Measurements from ENCODE around the gene MS4A2.

The MS4A2 gene

DNA sequence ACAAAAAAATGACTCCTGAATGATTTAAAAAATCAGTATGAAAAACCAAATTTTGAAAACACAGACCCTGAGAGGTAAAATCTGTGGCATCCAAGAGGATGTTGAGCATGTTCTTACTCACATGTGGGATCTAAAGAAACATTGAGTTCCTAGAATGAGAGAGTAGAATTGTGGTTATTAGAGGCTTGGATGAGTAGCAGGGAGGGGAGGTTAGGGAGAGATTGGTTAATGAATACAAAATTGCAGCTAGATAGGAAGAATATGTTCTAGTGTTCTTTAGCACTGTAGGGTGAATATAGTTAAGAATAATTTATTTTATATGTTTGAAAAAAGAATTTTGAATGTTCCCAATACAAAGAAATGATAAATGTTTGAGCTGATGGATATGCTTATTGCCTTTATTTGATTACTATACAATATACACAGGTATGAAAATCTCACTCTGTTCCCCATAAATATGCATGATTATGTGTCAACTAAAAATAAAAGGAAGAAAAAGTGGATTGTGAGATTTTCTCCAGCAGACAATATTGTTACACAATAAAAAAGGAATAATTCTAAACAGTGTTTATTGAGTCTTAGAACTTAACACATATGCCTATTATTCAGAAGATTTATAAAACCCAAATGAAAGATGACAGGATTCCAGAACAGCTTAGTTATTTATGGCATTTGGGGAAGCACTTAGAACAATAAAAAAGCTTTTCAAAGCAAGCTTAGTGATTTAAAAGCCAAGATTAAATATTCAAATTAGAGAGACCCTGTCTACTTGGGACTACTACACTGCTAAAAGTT, 28.7 kb downstream of the MS4A2 start:
- Histone ChIP-seq H3K4me1 (ENCODE audit: low read length) (no peaks in the 10 kb centered on the region), H3K27me3 (replicated peaks; ENCODE audit: insufficient read depth, low read length) (no peaks in the 10 kb centered on the region), H3K4me3 (ENCODE audit: low read length) (no peak overlapping the region), H3F3A (ENCODE audit: insufficient read depth, low read length) (no peaks in the 10 kb centered on the region), H4K20me1 (ENCODE audit: insufficient read depth, low read length) (no peaks in the 10 kb centered on the region), H3K9me2 (replicated peaks; ENCODE audit: insufficient read depth, low read length) (no peaks in the 10 kb centered on the region), H3K4me2 (ENCODE audit: low read depth, low read length) (no peak overlapping the region), H3K9me3 (replicated peaks; ENCODE audit: insufficient read depth, low read length) (no peaks in the 10 kb centered on the region), H3K36me3 (replicated peaks; ENCODE audit: insufficient read depth, low read length) (no peaks in the 10 kb centered on the region), H2AFZ (ENCODE audit: low read length) (no peak overlapping the region), H3K27ac (ENCODE audit: low read length) (no peak overlapping the region), H3K9ac (ENCODE audit: low read length) (no peak overlapping the region), H3K79me2 (ENCODE audit: low read length) (no peaks in the 10 kb centered on the region)
- TF ChIP-seq, protein P1, sequence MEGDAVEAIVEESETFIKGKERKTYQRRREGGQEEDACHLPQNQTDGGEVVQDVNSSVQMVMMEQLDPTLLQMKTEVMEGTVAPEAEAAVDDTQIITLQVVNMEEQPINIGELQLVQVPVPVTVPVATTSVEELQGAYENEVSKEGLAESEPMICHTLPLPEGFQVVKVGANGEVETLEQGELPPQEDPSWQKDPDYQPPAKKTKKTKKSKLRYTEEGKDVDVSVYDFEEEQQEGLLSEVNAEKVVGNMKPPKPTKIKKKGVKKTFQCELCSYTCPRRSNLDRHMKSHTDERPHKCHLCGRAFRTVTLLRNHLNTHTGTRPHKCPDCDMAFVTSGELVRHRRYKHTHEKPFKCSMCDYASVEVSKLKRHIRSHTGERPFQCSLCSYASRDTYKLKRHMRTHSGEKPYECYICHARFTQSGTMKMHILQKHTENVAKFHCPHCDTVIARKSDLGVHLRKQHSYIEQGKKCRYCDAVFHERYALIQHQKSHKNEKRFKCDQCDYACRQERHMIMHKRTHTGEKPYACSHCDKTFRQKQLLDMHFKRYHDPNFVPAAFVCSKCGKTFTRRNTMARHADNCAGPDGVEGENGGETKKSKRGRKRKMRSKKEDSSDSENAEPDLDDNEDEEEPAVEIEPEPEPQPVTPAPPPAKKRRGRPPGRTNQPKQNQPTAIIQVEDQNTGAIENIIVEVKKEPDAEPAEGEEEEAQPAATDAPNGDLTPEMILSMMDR (IDR thresholded peaks at IDR 0.05; ENCODE audit: low read length) = no peak
- no peak for TF ChIP-seq EZH2phosphoT487 (IDR thresholded peaks at IDR 0.05; ENCODE audit: low read length)
- TF ChIP-seq EZH2 (optimal IDR thresholded peaks at IDR 0.05; ENCODE audit: low read depth, low read length) = no peak
- no peak for DNase-seq

DNA sequence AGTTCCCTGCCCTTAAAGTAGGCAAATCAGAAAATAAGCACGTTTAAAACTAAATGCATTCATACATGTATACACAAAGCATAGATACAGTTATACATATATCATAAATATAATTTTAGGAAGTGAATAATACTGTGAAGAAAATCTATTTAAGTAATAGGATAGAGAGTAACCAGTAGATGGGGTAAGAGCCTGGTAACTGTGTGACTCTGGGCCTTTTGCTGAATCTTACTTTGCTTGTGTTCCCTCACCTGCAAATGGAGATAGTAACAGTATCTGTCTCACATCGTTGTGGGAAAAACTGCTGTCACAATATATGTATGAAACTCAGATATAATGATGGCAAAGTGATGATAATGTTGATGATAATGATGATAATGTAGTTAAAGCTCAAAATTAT, 29.9 kb downstream of the MS4A2 start:
- no peaks in the 10 kb centered on the region for H4K20me1 ChIP-seq (ENCODE audit: insufficient read depth, low read length)
- H3F3A ChIP-seq (ENCODE audit: insufficient read depth, low read length) = no peaks in the 10 kb centered on the region
- no peak overlapping the region for H3K27ac ChIP-seq (ENCODE audit: low read length)
- H3K79me2 ChIP-seq (ENCODE audit: low read length) = no peaks in the 10 kb centered on the region
- H3K27me3 ChIP-seq (replicated peaks; ENCODE audit: insufficient read depth, low read length) = no peaks in the 10 kb centered on the region
- H3K9ac ChIP-seq (ENCODE audit: low read length) = no peak overlapping the region
- H3K4me2 ChIP-seq (ENCODE audit: low read depth, low read length) = no peak overlapping the region
- H3K4me1 ChIP-seq (ENCODE audit: low read length) = no peaks in the 10 kb centered on the region
- no peaks in the 10 kb centered on the region for H3K9me2 ChIP-seq (replicated peaks; ENCODE audit: insufficient read depth, low read length)
- no peak for DNase-seq
- H3K4me3 ChIP-seq (ENCODE audit: low read length) = no peak overlapping the region
- no peak overlapping the region for H2AFZ ChIP-seq (ENCODE audit: low read length)
- no peak for TF ChIP-seq EZH2 (optimal IDR thresholded peaks at IDR 0.05; ENCODE audit: low read depth, low read length)
- no peak for TF ChIP-seq EZH2phosphoT487 (IDR thresholded peaks at IDR 0.05; ENCODE audit: low read length)
- TF ChIP-seq, protein P1 (IDR thresholded peaks at IDR 0.05; ENCODE audit: low read length) = no peak
- H3K9me3 ChIP-seq (replicated peaks; ENCODE audit: insufficient read depth, low read length) = no peaks in the 10 kb centered on the region
- H3K36me3 ChIP-seq (replicated peaks; ENCODE audit: insufficient read depth, low read length) = no peaks in the 10 kb centered on the region

DNA sequence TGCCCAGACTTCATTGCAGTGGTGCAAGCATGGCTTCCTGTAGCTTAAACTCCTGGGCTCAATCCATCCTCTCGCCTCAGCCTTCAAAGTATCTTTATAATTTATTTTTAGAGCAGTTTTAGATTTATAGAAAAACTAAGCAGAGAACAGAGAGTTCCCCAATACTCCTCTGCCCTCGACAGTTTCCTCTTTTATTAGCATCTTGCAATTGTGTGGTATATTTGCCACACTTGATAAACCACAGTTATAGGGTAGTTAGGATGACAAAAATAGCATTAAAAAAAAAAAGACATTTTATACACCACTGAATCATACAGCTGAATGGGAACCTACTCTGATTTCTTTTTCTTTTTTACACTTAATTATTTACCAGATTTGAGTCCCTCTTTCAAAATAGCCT, 31.2 kb downstream of the MS4A2 start:
- no peaks in the 10 kb centered on the region for H3K36me3 ChIP-seq (replicated peaks; ENCODE audit: insufficient read depth, low read length)
- H3F3A ChIP-seq (ENCODE audit: insufficient read depth, low read length) = no peaks in the 10 kb centered on the region
- H3K9me2 ChIP-seq (replicated peaks; ENCODE audit: insufficient read depth, low read length) = no peaks in the 10 kb centered on the region
- no peak overlapping the region for H3K9ac ChIP-seq (ENCODE audit: low read length)
- H4K20me1 ChIP-seq (ENCODE audit: insufficient read depth, low read length) = no peaks in the 10 kb centered on the region
- no peak for DNase-seq
- no peak overlapping the region for H3K4me3 ChIP-seq (ENCODE audit: low read length)
- H2AFZ ChIP-seq (ENCODE audit: low read length) = no peak overlapping the region
- no peaks in the 10 kb centered on the region for H3K9me3 ChIP-seq (replicated peaks; ENCODE audit: insufficient read depth, low read length)
- H3K4me1 ChIP-seq (ENCODE audit: low read length) = no peaks in the 10 kb centered on the region
- H3K27me3 ChIP-seq (replicated peaks; ENCODE audit: insufficient read depth, low read length) = no peaks in the 10 kb centered on the region
- H3K4me2 ChIP-seq (ENCODE audit: low read depth, low read length) = no peak overlapping the region
- TF ChIP-seq EZH2 (optimal IDR thresholded peaks at IDR 0.05; ENCODE audit: low read depth, low read length) = no peak
- TF ChIP-seq EZH2phosphoT487 (IDR thresholded peaks at IDR 0.05; ENCODE audit: low read length) = no peak
- TF ChIP-seq, protein P1 (IDR thresholded peaks at IDR 0.05; ENCODE audit: low read length) = no peak
- H3K79me2 ChIP-seq (ENCODE audit: low read length) = no peaks in the 10 kb centered on the region
- no peak overlapping the region for H3K27ac ChIP-seq (ENCODE audit: low read length)
